CD14-positive monocyte (primary cell): Measurements from ENCODE around the gene MST1R. TPM values are rescaled to one million over a fixed set of nuclear protein-coding genes. Genes with fewer than 3 reads are reported as not detected.

Source experiments
- DNase-seq, 3 donors: peaks; one replicate each; pipeline ENCODE4 v3.0.0-alpha.2; 2011 to 2022
- H2AFZ ChIP-seq: 2 replicates; pipeline ENCODE4 v1.6.0; 2012; ENCODE audit warnings: mild to moderate bottlenecking, low read depth, low read length, inconsistent platforms; ENCODE audit not compliant: insufficient read depth, poor library complexity, severe bottlenecking
- H3K27ac ChIP-seq, 2 donors: 1 replicate in 1 of 2; 2 replicates in 1 of 2; pipeline ENCODE4 v1.5.1; 2012 to 2013; ENCODE audit warnings: low read length in 2 of 2, control low read depth in 1 of 2, inconsistent platforms in 1 of 2, low read depth in 1 of 2, mild to moderate bottlenecking in 1 of 2
- H3K27me3 ChIP-seq, 2 donors: one replicate each; pipeline versions ENCODE4 v1.6.0 to v1.6.1; 2011 to 2013; ENCODE audit warnings: low read length in 2 of 2; ENCODE audit not compliant: control insufficient read depth in 2 of 2, insufficient read depth in 2 of 2
- H3K36me3 ChIP-seq, 2 donors: replicated peaks in 1 of 2; 1 replicate in 1 of 2; 2 replicates in 1 of 2; pipeline versions ENCODE4 v1.5.1 to v1.6.1; 2012 to 2013; ENCODE audit warnings: low read length in 2 of 2, control low read depth in 1 of 2, inconsistent platforms in 1 of 2, mild to moderate bottlenecking in 1 of 2; ENCODE audit not compliant: insufficient read depth in 2 of 2, control insufficient read depth in 1 of 2
- H3K4me1 ChIP-seq, 2 donors: 1 replicate in 1 of 2; 2 replicates in 1 of 2; pipeline versions ENCODE4 v1.5.1 to v1.6.1; 2012 to 2013; ENCODE audit warnings: low read length in 2 of 2, control low read depth in 1 of 2, inconsistent platforms in 1 of 2, mild to moderate bottlenecking in 1 of 2, moderate library complexity in 1 of 2; ENCODE audit not compliant: insufficient read depth in 2 of 2, control insufficient read depth in 1 of 2
- H3K4me2 ChIP-seq: replicated peaks from 2 replicates; pipeline ENCODE3; 2012; ENCODE audit warnings: low read length, moderate library complexity, mild to moderate bottlenecking; ENCODE audit not compliant: poor library complexity, severe bottlenecking; ENCODE audit errors: extremely low read depth
- H3K4me3 ChIP-seq, 3 experiments: fragments of 200-600 bp in 1 of 3; sonication (generic) in 1 of 3; replicated peaks in 1 of 3; 1 replicate in 2 of 3; 2 replicates in 1 of 3; pipeline ENCODE4 v1.5.1; 2011 to 2013; ENCODE audit warnings: low read length in 3 of 3, mild to moderate bottlenecking in 3 of 3, control low read depth in 2 of 3, low read depth in 2 of 3, inconsistent platforms in 1 of 3, moderate library complexity in 1 of 3
- H3K79me2 ChIP-seq: 2 replicates; pipeline ENCODE4 v1.6.0; 2012; ENCODE audit warnings: mild to moderate bottlenecking, control low read depth, inconsistent platforms, low read length, moderate library complexity; ENCODE audit not compliant: insufficient read depth
- H3K9ac ChIP-seq: 2 replicates; pipeline ENCODE4 v1.6.0; 2017; ENCODE audit warnings: low read length, mild to moderate bottlenecking; ENCODE audit not compliant: insufficient read depth, poor library complexity, severe bottlenecking
- H3K9me3 ChIP-seq, 2 donors: replicated peaks in 1 of 2; 1 replicate in 1 of 2; 2 replicates in 1 of 2; pipeline versions ENCODE4 v1.5.1 to v1.6.1; 2012 to 2013; ENCODE audit warnings: low read length in 2 of 2, control low read depth in 1 of 2; ENCODE audit not compliant: control insufficient read depth in 1 of 2, insufficient read depth in 1 of 2
- H4K20me1 ChIP-seq: 2 replicates; pipeline ENCODE4 v1.6.0; 2012; ENCODE audit warnings: mild to moderate bottlenecking, low read length, control low read depth, moderate library complexity; ENCODE audit not compliant: insufficient read depth
- H3K27ac Mint-ChIP-seq, 7 donors: one replicate each; pipeline ENCODE4 v1.8.0; 2020; ENCODE audit warnings: mild to moderate bottlenecking in 7 of 7, mixed read lengths in 7 of 7, moderate library complexity in 6 of 7, inconsistent platforms in 2 of 7
- H3K27me3 Mint-ChIP-seq, 3 donors: one replicate each; pipeline ENCODE4 v1.8.0; 2021 to 2022; ENCODE audit warnings: low read depth in 3 of 3, mild to moderate bottlenecking in 3 of 3, mixed read lengths in 3 of 3, moderate library complexity in 3 of 3, inconsistent platforms in 1 of 3
- H3K36me3 Mint-ChIP-seq, 2 donors: one replicate each; pipeline ENCODE4 v1.8.0; 2020; ENCODE audit warnings: mixed read lengths in 2 of 2, inconsistent platforms in 1 of 2, mild to moderate bottlenecking in 1 of 2
- H3K4me1 Mint-ChIP-seq: one replicate; pipeline ENCODE4 v1.8.0; 2020; ENCODE audit warnings: mild to moderate bottlenecking, mixed read lengths
- H3K4me3 Mint-ChIP-seq, 2 donors: one replicate each; pipeline ENCODE4 v1.8.0; 2020; ENCODE audit warnings: mild to moderate bottlenecking in 2 of 2, mixed read lengths in 2 of 2, moderate library complexity in 1 of 2
- H3K9me3 Mint-ChIP-seq, 7 donors: one replicate each; pipeline ENCODE4 v1.8.0; 2020 to 2022; ENCODE audit warnings: mixed read lengths in 7 of 7, mild to moderate bottlenecking in 6 of 7, moderate library complexity in 6 of 7, inconsistent platforms in 2 of 7
- WGBS: methylation state at CpG from one replicate; pipeline ENCODE4 v1.1.5; 2013; ENCODE audit warnings: missing lambda C conversion rate; ENCODE audit not compliant: insufficient coverage; 5-methylcytosine and 5-hydroxymethylcytosine counted together
- intact Hi-C, 2 donors: fragments of 100-400 bp; cut with micrococcal nuclease; formaldehyde crosslinking; loops; one replicate each; pipeline versions ENCODE4 v1.15.0 to v1.15.1; 2023
- polyA plus RNA-seq, 3 donors: library from polyadenylated mRNA; depleted of rRNA in 1 of 3; unstranded in 2 of 3; stranded (reverse) in 1 of 3; fragments of 300-500 nt in 2 of 3; fragments of >200 nt in 1 of 3; fragmentation: Illumina TruSeq in 2 of 3; gene quantifications; 1 replicate in 2 of 3; 2 replicates in 1 of 3; pipeline ENCODE4 v1.2.3, GENCODE V29; 2012 to 2021
- TF ChIP-seq, protein P1 (sequence below): fragments of 200-600 bp; IDR thresholded peaks from one replicate; pipeline ENCODE4 v1.8.0; 2022; ENCODE audit warnings: antibody characterized with exemption, mild to moderate bottlenecking

Gene MST1R
- polyA plus RNA-seq, 3 donors: 0.25 TPM; not detected in 2

DNA sequence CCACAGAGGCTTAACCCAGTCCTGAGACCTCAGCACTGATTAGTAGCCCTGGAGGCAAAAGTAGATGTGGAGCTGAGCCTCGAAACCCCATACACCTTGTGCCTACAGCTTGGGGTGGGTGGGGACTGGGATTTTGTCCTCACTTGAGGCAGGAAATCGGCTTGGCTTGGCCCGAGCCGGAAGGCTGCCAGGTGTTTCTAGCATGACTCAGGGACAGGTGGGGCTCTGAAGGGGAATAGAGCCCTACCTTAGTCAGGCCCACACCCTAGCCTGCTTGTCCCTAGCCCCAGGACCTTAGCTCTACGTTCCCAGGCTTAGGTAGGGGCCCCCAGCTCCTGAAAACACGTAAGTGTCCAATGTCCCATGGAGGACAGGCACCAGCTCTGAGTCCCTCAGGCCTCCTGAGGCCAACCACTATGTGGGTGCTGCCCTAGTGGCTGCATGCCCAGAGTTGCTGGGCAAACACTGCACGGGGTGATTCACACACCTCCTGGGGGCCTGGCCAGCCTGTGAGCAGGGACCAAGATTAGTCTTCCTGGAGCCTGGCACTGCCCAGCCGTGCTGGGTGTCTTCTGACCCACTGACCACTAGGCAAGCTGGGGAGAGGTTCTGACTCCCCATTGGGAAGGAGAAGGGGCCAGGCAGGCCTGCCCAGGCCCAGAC, 3.1 kb downstream of the MST1R start:
- no peaks in the 10 kb centered on the region for H3K27me3 ChIP-seq
- H3K4me1 ChIP-seq: peaks cover 8 to 14% of the 10 kb centered on the region in 2 donors
- no peak overlapping the region for H2AFZ ChIP-seq
- no peaks in the 10 kb centered on the region for H3K9me3 Mint-ChIP-seq
- H3K4me3 ChIP-seq: no peak overlapping the region
- intact Hi-C loops: no loop called here
- H3K9me3 ChIP-seq: no peaks in the 10 kb centered on the region
- no peaks in the 10 kb centered on the region for H3K36me3 Mint-ChIP-seq
- no peak overlapping the region for H3K9ac ChIP-seq
- no peak overlapping the region for H3K27ac ChIP-seq
- no peaks in the 10 kb centered on the region for H4K20me1 ChIP-seq
- TF ChIP-seq, protein P1, sequence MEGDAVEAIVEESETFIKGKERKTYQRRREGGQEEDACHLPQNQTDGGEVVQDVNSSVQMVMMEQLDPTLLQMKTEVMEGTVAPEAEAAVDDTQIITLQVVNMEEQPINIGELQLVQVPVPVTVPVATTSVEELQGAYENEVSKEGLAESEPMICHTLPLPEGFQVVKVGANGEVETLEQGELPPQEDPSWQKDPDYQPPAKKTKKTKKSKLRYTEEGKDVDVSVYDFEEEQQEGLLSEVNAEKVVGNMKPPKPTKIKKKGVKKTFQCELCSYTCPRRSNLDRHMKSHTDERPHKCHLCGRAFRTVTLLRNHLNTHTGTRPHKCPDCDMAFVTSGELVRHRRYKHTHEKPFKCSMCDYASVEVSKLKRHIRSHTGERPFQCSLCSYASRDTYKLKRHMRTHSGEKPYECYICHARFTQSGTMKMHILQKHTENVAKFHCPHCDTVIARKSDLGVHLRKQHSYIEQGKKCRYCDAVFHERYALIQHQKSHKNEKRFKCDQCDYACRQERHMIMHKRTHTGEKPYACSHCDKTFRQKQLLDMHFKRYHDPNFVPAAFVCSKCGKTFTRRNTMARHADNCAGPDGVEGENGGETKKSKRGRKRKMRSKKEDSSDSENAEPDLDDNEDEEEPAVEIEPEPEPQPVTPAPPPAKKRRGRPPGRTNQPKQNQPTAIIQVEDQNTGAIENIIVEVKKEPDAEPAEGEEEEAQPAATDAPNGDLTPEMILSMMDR: no peak
- WGBS: 82% methylated on average over 7 of the region's 8 CpGs
- no peak overlapping the region for H3K4me3 Mint-ChIP-seq
- peaks cover 10% of the 10 kb centered on the region for H3K4me1 Mint-ChIP-seq
- peaks cover 2 to 6% (median 5%) of the 10 kb centered on the region in 3 donors for H3K27me3 Mint-ChIP-seq
- H3K4me2 ChIP-seq: no peak overlapping the region
- no peak for DNase-seq
- H3K27ac Mint-ChIP-seq: peak overlapping the region in 1 of 7 donors; percentile 35
- no peaks in the 10 kb centered on the region for H3K79me2 ChIP-seq
- H3K36me3 ChIP-seq: no peaks in the 10 kb centered on the region

DNA sequence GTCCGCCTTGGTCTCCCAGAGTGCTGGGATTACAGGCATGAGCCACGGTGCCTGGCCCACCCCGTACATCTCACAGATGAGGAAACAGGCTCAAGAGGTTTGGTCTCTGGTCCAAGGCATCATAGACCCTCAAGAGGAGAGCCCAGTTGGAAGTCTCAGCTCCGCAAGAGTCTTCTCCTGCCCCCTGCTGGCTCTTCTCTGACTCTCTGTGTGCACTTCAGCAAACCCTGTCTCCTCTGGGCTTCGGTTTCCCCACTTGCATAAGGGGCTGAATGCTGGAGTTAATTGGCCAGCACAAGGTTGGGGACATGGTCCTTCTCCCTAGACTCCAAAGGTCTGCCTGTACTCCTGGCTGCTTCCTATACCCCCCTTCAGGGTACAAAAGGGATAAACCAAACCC, 3.9 kb downstream of the MST1R start:
- Mint-ChIP-seq H3K4me1 (peaks cover 9% of the 10 kb centered on the region), H3K27me3 (peaks cover 2 to 8% (median 5%) of the 10 kb centered on the region in 3 donors), H3K27ac (no peak overlapping the region), H3K9me3 (no peaks in the 10 kb centered on the region), H3K4me3 (no peak overlapping the region), H3K36me3 (no peaks in the 10 kb centered on the region)
- no peaks in the 10 kb centered on the region for H4K20me1 ChIP-seq
- H3K9ac ChIP-seq: no peak overlapping the region
- H3K79me2 ChIP-seq: no peaks in the 10 kb centered on the region
- no peak for DNase-seq
- no peak overlapping the region for H3K4me2 ChIP-seq
- TF ChIP-seq, protein P1: no peak
- H3K36me3 ChIP-seq: no peaks in the 10 kb centered on the region
- H3K4me3 ChIP-seq: no peak overlapping the region
- no peaks in the 10 kb centered on the region for H3K27me3 ChIP-seq
- H2AFZ ChIP-seq: no peak overlapping the region
- H3K4me1 ChIP-seq: peaks cover 7 to 13% of the 10 kb centered on the region in 2 donors
- intact Hi-C loops: no loop called here
- H3K9me3 ChIP-seq: no peaks in the 10 kb centered on the region
- 63% methylated on average over 5 of the region's 5 CpGs for WGBS
- no peak overlapping the region for H3K27ac ChIP-seq
